HUES6 (cell line): ENCODE results near the gene PARVB.

Experiments
- H3K27ac ChIP-seq: 2 replicates; pipeline ENCODE4 v1.7.0; 2013; ENCODE audit warnings: low read depth, mild to moderate bottlenecking, low read length, inconsistent platforms
- H3K27me3 ChIP-seq: 2 replicates; pipeline ENCODE4 v1.6.1; 2013; ENCODE audit warnings: low read length; ENCODE audit not compliant: control insufficient read depth, insufficient read depth
- H3K36me3 ChIP-seq: 2 replicates; pipeline ENCODE4 v1.6.1; 2013; ENCODE audit warnings: low read length; ENCODE audit not compliant: control insufficient read depth, insufficient read depth
- H3K4me1 ChIP-seq: 2 replicates; pipeline ENCODE4 v1.6.1; 2013; ENCODE audit warnings: low read length; ENCODE audit not compliant: control insufficient read depth, insufficient read depth
- H3K4me3 ChIP-seq: 2 replicates; pipeline ENCODE4 v1.5.1; 2013; ENCODE audit warnings: low read depth, low read length
- H3K9ac ChIP-seq: one replicate; pipeline ENCODE4 v1.6.1; 2013; ENCODE audit warnings: mild to moderate bottlenecking, low read length
- H3K9me3 ChIP-seq: 2 replicates; pipeline ENCODE4 v1.6.1; 2013; ENCODE audit warnings: low read depth, low read length; ENCODE audit not compliant: control insufficient read depth, insufficient read depth

The PARVB gene

DNA sequence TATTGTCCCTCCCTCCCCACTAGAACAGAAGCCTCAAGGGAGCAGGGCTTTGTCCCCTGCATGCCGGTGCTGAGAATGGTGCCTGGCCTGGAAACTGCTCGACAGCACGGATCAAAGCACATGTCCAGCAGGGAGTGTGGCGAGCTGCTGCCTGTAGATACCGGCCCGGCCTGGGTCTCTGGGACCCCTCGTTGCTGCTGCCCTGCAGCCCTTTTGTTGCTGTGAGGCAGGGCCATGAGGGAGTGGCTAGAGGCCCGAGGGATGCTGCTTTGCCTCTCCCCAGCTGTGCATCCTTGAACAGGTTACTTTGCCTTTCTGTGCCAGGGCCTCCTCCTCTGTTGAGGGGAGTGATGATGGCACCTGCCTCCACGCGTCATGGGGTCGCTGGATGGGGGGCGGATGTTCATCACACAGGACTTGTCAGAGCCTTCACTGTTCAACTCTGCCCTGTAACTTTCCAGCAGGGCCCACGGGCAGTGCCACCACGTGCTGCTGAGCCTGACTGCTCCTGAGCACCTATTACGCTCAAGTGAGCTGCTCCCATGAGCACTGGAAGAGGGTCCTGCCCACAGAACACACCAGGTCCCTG is 141.3 kb downstream of the PARVB start:
- Histone ChIP-seq H3K9me3 (no peaks in the 10 kb centered on the region), H3K27me3 (no peaks in the 10 kb centered on the region), H3K4me1 (0 out of 2 replicates have a peak, but pooled peaks cover 9% of the 10 kb centered on the region), H3K4me3 (no peak overlapping the region), H3K36me3 (no peaks in the 10 kb centered on the region), H3K27ac (no peak overlapping the region), H3K9ac (no peak overlapping the region)

DNA sequence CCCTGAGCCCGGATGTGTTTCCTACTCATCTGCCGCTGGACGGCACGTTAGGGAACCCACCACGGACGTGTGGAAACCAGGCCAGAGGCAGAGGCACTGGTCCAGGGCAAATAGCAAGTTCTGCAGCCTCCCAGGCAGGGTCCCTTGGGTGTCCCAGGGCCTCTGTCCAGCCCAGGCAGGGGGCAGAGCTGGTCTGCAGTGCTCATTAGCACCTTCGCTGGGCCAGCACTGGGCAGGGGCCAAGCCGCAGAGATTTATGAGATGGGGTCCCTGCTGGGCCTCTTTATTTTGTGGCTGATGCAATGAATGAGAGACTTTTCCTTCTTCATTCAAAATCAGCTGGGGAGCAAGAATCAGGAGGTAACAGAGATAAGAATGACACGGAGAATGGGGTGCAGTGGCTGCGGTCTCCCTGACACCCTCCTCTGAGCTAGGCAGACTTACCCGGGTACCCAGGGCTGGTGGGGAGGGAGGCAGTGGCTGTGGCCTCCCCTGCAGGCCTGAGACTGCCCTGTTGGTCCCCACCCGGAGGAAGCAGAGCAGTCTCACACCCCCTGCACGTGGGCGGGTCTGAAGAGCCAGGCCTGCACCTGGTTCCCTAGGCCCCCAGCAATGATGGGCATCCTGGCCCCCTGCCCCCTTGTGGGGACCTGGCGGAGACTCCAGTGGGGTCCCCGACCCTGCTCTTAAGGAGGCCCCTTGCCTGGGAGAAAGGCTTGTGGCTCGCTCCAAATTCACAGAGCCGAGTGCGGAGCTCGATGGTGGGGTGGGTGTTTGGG is 142.6 kb downstream of the PARVB start:
- no peak overlapping the region for H3K4me3 ChIP-seq
- H3K9me3 ChIP-seq, result no peaks in the 10 kb centered on the region
- no peaks in the 10 kb centered on the region for H3K27me3 ChIP-seq
- H3K9ac ChIP-seq, result peak overlapping the region; percentile 11
- H3K36me3 ChIP-seq, result no peaks in the 10 kb centered on the region
- H3K4me1 ChIP-seq, result peaks cover 9% of the 10 kb centered on the region; the same call in 1 of the 2 replicates
- 0 out of 2 replicates have a peak overlapping the region, but pooled peaks have one; percentile 53 for H3K27ac ChIP-seq

DNA sequence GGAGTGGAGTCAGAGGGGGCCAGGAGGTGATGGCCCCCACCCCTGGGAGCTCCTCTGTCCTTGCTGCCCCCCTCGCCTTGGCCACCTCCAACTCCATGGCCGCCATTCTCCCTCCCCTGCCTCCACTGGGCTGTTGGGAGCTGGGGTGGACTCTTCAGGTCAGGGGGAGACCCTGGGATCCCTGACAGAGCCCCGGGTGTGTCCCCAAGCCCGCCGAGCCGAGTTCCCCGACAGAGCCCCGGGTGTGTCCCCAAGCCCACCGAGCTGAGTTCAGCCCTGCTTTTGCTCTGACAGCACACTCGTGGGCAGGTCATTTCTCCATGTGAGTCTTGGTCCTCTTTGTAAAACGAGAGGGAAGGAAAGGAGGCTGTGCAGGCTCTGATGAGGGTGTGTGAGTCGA is 143.4 kb downstream of the PARVB start:
- no peak overlapping the region for H3K9ac ChIP-seq

DNA sequence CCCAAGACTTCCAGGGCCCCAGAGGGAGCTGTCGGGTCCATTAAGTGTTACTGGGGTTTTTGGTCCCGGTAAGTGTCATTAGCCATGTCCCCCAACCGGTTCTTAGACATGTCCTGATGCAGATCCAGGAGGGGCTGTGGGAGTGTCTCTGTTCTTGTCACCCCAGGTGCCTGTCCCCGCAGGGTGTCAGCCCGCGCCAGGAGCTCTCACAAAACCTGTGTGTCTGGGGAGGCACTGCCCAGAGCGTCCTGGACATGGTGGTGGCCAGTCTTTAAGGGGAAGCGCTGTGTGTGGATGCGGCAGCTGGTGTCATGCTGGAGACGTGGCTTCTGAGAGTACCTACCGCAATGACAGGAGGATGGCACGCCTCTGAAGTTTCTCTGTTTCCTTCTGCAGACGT is 144.1 kb downstream of the PARVB start:
- Histone ChIP-seq H3K4me3 (no peak overlapping the region), H3K27ac (no peak overlapping the region), H3K9me3 (no peaks in the 10 kb centered on the region), H3K9ac (no peak overlapping the region), H3K4me1 (peaks cover 19% of the 10 kb centered on the region), H3K27me3 (no peaks in the 10 kb centered on the region), H3K36me3 (no peaks in the 10 kb centered on the region)

More for the DNA sequence above, 143.4 kb downstream of the PARVB start:
- Histone ChIP-seq H3K27me3 (no peaks in the 10 kb centered on the region), H3K27ac (no peak overlapping the region), H3K4me1 (peaks cover 15% of the 10 kb centered on the region), H3K36me3 (no peaks in the 10 kb centered on the region), H3K4me3 (no peak overlapping the region), H3K9me3 (no peaks in the 10 kb centered on the region)

- H3K4me3 ChIP-seq, result no peak overlapping the region
Observed at GRCh38 chr22:44170470-44170869, 146.4 kb downstream of the PARVB start.

DNA sequence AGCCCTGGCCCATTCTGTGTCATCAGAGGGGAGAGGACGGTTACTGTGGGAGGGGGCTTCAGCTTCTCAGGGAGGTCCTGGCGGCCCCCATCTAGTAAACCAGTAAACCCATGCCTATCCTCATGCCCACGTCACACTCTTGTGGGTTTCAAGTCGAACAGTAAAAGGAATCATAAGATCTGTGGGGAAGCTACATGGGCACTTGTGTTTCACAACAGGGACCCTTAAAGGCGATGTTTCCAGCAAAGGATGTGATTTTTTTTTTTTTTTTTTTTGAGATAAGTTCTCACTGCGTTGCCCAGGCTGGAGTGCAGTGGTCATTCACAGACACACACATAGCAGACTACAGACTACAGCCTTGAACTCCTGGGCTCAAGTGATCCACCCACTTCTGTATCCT is 147.5 kb downstream of the PARVB start:
- peaks cover 18% of the 10 kb centered on the region for H3K4me1 ChIP-seq
- H3K27ac ChIP-seq, result no peak overlapping the region
- H3K36me3 ChIP-seq, result no peaks in the 10 kb centered on the region
- no peak overlapping the region for H3K4me3 ChIP-seq
- H3K27me3 ChIP-seq, result no peaks in the 10 kb centered on the region
- no peaks in the 10 kb centered on the region for H3K9me3 ChIP-seq
- H3K9ac ChIP-seq, result no peak overlapping the region

More at GRCh38 chr22:44170470-44170869, 146.4 kb downstream of the PARVB start:
- Histone ChIP-seq H3K27me3 (no peaks in the 10 kb centered on the region), H3K27ac (no peak overlapping the region), H3K4me1 (peaks cover 19% of the 10 kb centered on the region), H3K9me3 (no peaks in the 10 kb centered on the region), H3K9ac (no peak overlapping the region), H3K36me3 (no peaks in the 10 kb centered on the region)

DNA sequence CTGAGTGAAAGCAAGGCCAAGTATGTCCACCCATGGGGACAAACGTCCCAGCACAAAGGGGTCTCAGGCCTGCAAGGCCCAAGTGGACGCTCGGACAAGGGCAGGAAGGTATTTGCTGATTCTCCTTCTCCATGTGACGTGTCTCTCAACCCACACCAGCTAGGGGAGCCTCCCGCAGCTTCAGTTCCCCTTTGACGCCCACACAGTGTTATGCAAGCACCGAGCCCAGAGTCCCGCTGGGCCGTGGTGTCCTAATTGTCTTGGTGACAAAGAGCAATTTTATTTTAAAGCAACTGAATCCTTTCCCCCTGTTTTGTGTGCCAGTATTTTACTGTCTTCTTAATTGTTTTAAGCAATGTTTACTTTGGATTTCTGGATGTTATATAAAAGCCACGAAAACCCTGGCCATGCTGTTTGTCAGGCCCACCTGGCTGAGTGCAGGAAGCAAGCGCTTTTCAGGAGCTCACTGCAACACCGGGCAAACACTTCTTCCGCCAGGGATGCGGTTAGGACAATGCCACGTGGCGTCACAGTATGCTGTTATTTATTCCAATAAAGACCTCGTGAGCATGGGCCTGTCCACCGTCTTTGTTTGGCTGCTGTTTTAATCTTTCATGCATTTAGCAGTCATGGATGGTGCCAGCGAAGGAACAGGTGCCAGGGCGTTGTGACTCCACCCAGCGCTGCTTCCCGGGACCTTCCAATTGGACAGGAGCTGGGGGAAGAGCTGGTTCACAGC is 148.4 kb downstream of the PARVB start:
- no peaks in the 10 kb centered on the region for H3K9me3 ChIP-seq
- H3K9ac ChIP-seq, result no peak overlapping the region
- no peak overlapping the region for H3K4me3 ChIP-seq
- no peak overlapping the region for H3K27ac ChIP-seq
- H3K36me3 ChIP-seq, result no peaks in the 10 kb centered on the region
- H3K27me3 ChIP-seq, result no peaks in the 10 kb centered on the region
- peaks cover 15% of the 10 kb centered on the region for H3K4me1 ChIP-seq

GRCh38 chr22:44173154-44173553 is 149.1 kb downstream of the PARVB start:
- no peak overlapping the region for H3K27ac ChIP-seq
- H3K27me3 ChIP-seq, result no peaks in the 10 kb centered on the region
- peaks cover 15% of the 10 kb centered on the region for H3K4me1 ChIP-seq
- no peaks in the 10 kb centered on the region for H3K36me3 ChIP-seq
- no peaks in the 10 kb centered on the region for H3K9me3 ChIP-seq
- H3K9ac ChIP-seq, result no peak overlapping the region
- no peak overlapping the region for H3K4me3 ChIP-seq

DNA sequence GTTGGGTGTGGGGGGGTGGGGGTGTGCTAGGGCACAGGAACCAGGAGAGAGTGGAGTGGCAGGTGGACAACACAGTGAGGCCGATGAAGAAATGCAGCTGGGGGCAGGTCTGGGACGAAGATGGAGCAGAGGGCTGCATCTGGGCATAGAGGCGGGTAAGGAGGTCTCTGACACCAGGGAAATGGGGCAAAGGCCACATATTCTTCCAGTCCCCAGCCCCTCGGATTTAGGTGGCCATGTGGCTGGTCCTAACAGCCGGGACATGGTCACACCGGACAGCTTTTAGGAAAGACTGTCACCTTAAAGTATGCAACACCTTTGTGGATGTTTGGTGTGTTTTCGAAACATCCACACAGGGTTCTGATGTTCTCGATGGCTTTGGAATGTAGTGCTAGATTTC is 151.6 kb downstream of the PARVB start:
- H3K4me3 ChIP-seq, result no peak overlapping the region
- no peak overlapping the region for H3K27ac ChIP-seq

GRCh38 chr22:44179196-44179988 is 155.3 kb downstream of the PARVB start:
- Histone ChIP-seq H3K36me3 (no peaks in the 10 kb centered on the region), H3K4me3 (no peak overlapping the region), H3K4me1 (peaks cover 21% of the 10 kb centered on the region), H3K27ac (no peak overlapping the region), H3K27me3 (no peaks in the 10 kb centered on the region), H3K9me3 (no peaks in the 10 kb centered on the region), H3K9ac (no peak overlapping the region)

More for the DNA sequence above, 151.6 kb downstream of the PARVB start:
- H3K9ac ChIP-seq, result no peak overlapping the region
- H3K9me3 ChIP-seq, result no peaks in the 10 kb centered on the region
- no peaks in the 10 kb centered on the region for H3K36me3 ChIP-seq
- H3K4me1 ChIP-seq, result peaks cover 25% of the 10 kb centered on the region
- H3K27me3 ChIP-seq, result no peaks in the 10 kb centered on the region
